Kidney (tissue), 14 donors: ENCODE data around the gene TOGARAM2. TPM values are rescaled to one million over a fixed set of nuclear protein-coding genes. Genes with fewer than 3 reads are reported as not detected.

Source experiments
- DNase-seq, 5 donors: peaks; one replicate each; pipeline ENCODE4 v3.0.0-alpha.2; 2013 to 2020
- FAIRE-seq: peaks from 2 replicates; lab custom pipeline; 2012; peaks lifted over from hg19 to GRCh38; lab: Jason Lieb, UNC
- H3K27ac ChIP-seq, 2 donors: one replicate each; pipeline ENCODE4 v1.7.0; 2013; ENCODE audit warnings: low read depth in 2 of 2, low read length in 2 of 2, inconsistent platforms in 1 of 2
- H3K27me3 ChIP-seq: one replicate; pipeline ENCODE4 v1.7.1; 2013; ENCODE audit warnings: low read length, inconsistent platforms; ENCODE audit not compliant: control insufficient read depth, insufficient read depth
- H3K36me3 ChIP-seq, 3 donors: one replicate each; pipeline versions ENCODE4 v1.7.0 to v1.7.1; 2013; ENCODE audit warnings: low read length in 3 of 3, control low read depth in 1 of 3, inconsistent platforms in 1 of 3; ENCODE audit not compliant: insufficient read depth in 3 of 3, control insufficient read depth in 2 of 3
- H3K4me1 ChIP-seq, 3 donors: one replicate each; pipeline versions ENCODE4 v1.7.0 to v1.7.1; 2013; ENCODE audit warnings: low read length in 3 of 3, inconsistent platforms in 1 of 3, low read depth in 1 of 3; ENCODE audit not compliant: control insufficient read depth in 2 of 3, insufficient read depth in 2 of 3
- H3K4me3 ChIP-seq, 3 donors: one replicate each; pipeline versions ENCODE4 v1.7.0 to v1.8.1; 2013; ENCODE audit warnings: low read length in 3 of 3, control low read depth in 1 of 3, inconsistent platforms in 1 of 3
- H3K9ac ChIP-seq, 3 donors: one replicate each; pipeline versions ENCODE4 v1.7.0 to v1.7.1; 2013; ENCODE audit warnings: low read length in 3 of 3, control low read depth in 1 of 3, inconsistent platforms in 1 of 3
- H3K9me3 ChIP-seq, 3 donors: one replicate each; pipeline versions ENCODE4 v1.7.0 to v1.7.1; 2013; ENCODE audit warnings: low read length in 3 of 3, control low read depth in 1 of 3, inconsistent platforms in 1 of 3; ENCODE audit not compliant: control insufficient read depth in 2 of 3, insufficient read depth in 1 of 3
- intact Hi-C: fragments of 100-400 bp; cut with DNase I; formaldehyde crosslinking; loops from one replicate; pipeline ENCODE4 v1.11.1; 2022
- polyA plus RNA-seq: library from polyadenylated mRNA; stranded (reverse); fragments of 350-450 nt; fragmentation: Illumina TruSeq; extraction: RNeasy Lipid Tissue Mini Kit (QIAGEN cat#74804); gene quantifications from one replicate; pipeline ENCODE4 v1.2.3, GENCODE V29; 2014; ENCODE audit warnings: low read depth, low replicate concordance; ENCODE audit not compliant: insufficient read depth
- total RNA-seq: library from RNA; stranded (reverse); fragmentation: NEBNext Ultra II Directional; extraction: Animal tissue kit (Norgen Biotek cat#: 25700); gene quantifications from one replicate; pipeline ENCODE4 v1.2.1, GENCODE V29; 2021
- TF ChIP-seq, protein P1 (sequence below): IDR thresholded peaks from 3 replicates; pipeline ENCODE4 v1.5.1; 2012; ENCODE audit warnings: mild to moderate bottlenecking, moderate library complexity, borderline replicate concordance; ENCODE audit not compliant: insufficient read depth; ENCODE audit errors: extremely low read depth
- donor health status: control.
- donor health status: control.
- donor health status: control.
- donor health status: control.
- donor health status: control.
- donor health status: DM: yes; HTN: yes; CAD: no.
- donor health status: Normal renal cell carcinoma (clear cell type).

TOGARAM2 gene
- total and polyA plus RNA-seq, 2 donors from 2014 or later: 0.60 to 1.4 TPM

DNA sequence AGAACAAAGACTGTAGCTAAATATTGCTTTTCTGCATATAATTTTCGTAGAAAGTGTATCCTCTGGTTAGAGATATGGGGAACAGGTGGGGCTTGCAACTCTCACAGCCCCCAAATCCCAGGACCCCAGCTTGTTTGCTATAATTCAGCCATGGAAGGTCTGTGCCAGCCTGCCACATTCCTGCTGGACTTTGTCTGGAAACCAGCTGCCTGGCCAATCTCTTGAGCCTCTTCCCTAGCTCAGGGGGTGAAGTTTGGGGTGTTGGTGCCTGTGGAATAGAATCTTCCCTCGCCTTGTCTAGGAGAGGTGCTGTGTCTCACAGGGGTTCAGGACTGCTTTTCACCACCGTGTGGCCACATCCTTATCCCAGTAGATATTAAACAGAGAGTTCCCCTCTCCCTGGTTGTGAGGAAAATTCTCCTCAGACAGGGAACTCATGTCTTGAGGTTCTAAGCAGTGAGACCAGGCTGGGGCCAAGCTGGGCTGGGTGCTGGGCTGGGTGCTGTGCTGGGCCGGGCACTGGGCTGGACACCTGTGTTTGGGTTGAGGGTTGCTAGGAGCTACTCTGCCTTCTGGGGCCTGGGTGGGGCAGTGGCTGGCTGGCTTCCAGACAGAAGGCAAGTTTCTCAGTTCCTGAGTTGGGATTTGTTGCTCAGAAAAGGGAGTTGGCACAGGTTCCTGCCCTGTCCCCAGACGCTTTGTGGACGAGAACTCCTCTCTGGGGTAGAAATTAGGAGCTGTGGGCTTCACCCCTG is 12.3 kb downstream of the TOGARAM2 start:
- no peaks in the 10 kb centered on the region for H3K9me3 ChIP-seq
- no peak overlapping the region for H3K27ac ChIP-seq
- no peak overlapping the region for H3K9ac ChIP-seq
- FAIRE-seq (no peak), DNase-seq (peak in 1 of 5 donors; percentile 85)
- no peaks in the 10 kb centered on the region for H3K27me3 ChIP-seq
- TF ChIP-seq, protein P1, sequence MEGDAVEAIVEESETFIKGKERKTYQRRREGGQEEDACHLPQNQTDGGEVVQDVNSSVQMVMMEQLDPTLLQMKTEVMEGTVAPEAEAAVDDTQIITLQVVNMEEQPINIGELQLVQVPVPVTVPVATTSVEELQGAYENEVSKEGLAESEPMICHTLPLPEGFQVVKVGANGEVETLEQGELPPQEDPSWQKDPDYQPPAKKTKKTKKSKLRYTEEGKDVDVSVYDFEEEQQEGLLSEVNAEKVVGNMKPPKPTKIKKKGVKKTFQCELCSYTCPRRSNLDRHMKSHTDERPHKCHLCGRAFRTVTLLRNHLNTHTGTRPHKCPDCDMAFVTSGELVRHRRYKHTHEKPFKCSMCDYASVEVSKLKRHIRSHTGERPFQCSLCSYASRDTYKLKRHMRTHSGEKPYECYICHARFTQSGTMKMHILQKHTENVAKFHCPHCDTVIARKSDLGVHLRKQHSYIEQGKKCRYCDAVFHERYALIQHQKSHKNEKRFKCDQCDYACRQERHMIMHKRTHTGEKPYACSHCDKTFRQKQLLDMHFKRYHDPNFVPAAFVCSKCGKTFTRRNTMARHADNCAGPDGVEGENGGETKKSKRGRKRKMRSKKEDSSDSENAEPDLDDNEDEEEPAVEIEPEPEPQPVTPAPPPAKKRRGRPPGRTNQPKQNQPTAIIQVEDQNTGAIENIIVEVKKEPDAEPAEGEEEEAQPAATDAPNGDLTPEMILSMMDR: no peak
- intact Hi-C loops: no loop called here
- no peaks in the 10 kb centered on the region for H3K36me3 ChIP-seq
- H3K4me3 ChIP-seq: no peak overlapping the region
- H3K4me1 ChIP-seq: peaks cover 0 to 2% (median 0%) of the 10 kb centered on the region in 3 donors

DNA sequence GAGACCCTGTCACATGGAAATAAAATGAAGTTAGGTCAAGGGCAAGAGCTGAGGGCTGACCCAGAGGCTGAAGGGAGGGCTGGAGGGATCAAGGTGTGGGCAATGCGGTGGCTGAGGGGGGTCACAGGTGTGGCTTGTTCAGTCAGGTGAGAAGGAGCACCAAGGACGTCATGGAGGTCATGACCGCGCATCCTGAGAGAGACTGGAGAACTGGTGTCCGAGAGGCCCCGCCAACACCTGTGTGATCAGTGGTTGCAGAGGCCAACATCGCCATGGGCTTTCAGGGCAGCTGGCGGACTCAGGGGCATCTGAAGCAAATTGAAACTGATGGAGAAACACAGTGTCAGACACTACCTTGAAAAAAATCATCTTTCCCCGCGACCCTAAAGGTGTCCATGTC is 13.0 kb downstream of the TOGARAM2 start:
- H3K27me3 ChIP-seq: no peaks in the 10 kb centered on the region
- H3K4me3 ChIP-seq: no peak overlapping the region
- H3K9ac ChIP-seq: no peak overlapping the region
- intact Hi-C loops: no loop called here
- no peak overlapping the region for H3K27ac ChIP-seq
- DNase-seq: no peak
- H3K4me1 ChIP-seq: peaks cover 0 to 2% (median 0%) of the 10 kb centered on the region in 3 donors
- no peaks in the 10 kb centered on the region for H3K9me3 ChIP-seq
- TF ChIP-seq, protein P1: no peak
- H3K36me3 ChIP-seq: no peaks in the 10 kb centered on the region
- no peak for FAIRE-seq

DNA sequence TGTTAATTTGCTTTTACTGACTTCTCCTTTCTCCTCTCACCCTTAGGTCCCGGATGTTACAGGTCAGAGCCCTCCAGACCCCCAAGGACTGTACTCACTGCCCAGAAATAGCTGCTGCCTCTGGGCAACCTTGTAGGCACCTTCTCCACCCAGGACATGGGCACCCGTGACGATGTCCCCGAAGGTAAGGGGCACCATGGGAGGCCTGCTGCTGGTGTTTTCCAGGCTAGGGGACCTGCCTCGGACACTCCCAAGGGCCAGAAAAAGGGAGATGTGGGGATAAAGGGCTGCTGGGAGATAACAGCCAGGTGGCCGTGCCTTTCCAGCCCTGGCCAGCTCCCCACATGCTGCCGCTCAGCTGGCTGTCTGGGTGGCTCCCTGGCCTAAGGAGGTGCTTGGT is 13.6 kb downstream of the TOGARAM2 start:
- Histone ChIP-seq H3K36me3 (no peaks in the 10 kb centered on the region), H3K4me3 (no peak overlapping the region), H3K27me3 (no peaks in the 10 kb centered on the region), H3K27ac (no peak overlapping the region), H3K9me3 (no peaks in the 10 kb centered on the region), H3K4me1 (peaks cover 0 to 2% (median 0%) of the 10 kb centered on the region in 3 donors), H3K9ac (no peak overlapping the region)
- no peak for DNase-seq
- no peak for FAIRE-seq
- intact Hi-C loops: no loop called here
- TF ChIP-seq, protein P1: no peak
